Measurements from ENCODE around the gene FBXL20.

DNA sequence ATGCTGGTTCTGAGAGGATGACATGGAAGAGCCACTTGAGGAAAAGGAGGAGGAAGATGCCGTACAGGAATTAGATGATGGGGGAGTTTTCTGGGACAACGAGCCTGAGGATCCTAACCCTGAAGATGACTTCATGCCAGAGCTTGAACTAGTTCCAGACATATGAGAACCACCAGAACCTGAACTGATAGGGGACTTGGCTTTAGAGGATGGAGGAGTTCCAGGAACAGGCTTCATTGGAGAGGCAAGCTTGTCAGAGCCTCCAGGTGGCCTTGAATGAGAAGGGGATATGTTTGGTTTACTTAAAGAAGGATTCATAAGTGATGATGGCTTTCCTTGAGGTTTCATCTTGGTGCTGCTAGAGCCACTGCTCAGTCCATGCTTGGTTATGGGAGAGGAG lies 6.9 kb upstream of the FBXL20 start:
- TF ChIP-seq, protein P1, sequence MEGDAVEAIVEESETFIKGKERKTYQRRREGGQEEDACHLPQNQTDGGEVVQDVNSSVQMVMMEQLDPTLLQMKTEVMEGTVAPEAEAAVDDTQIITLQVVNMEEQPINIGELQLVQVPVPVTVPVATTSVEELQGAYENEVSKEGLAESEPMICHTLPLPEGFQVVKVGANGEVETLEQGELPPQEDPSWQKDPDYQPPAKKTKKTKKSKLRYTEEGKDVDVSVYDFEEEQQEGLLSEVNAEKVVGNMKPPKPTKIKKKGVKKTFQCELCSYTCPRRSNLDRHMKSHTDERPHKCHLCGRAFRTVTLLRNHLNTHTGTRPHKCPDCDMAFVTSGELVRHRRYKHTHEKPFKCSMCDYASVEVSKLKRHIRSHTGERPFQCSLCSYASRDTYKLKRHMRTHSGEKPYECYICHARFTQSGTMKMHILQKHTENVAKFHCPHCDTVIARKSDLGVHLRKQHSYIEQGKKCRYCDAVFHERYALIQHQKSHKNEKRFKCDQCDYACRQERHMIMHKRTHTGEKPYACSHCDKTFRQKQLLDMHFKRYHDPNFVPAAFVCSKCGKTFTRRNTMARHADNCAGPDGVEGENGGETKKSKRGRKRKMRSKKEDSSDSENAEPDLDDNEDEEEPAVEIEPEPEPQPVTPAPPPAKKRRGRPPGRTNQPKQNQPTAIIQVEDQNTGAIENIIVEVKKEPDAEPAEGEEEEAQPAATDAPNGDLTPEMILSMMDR (IDR thresholded peaks at IDR 0.05 in 4 of 5, conservative IDR thresholded peaks at IDR 0.05 in 1 of 5): no peak
- TF ChIP-seq POLR2A (IDR thresholded peaks at IDR 0.05): no peak
